ENCODE data around the gene ACADS.

ACADS gene

GRCh38 chr12:120725659-120726509 is at the start of gene ACADS:
Gene ACADS, plus strand, starts transcription at chr12:120725826. Its CDS starts 60 bp downstream, at chr12:120725886.
- Histone ChIP-seq H3K27ac (peak within 1 kb of the TSS; percentile 68), H3K4me3 (ENCODE audit: low read depth, low read length) (peak within 1 kb of the TSS; percentile 69), H3K36me3 (peaks cover 31% of the 10 kb centered on the region), H3K27me3 (ENCODE audit: insufficient read depth, low read depth, severe bottlenecking) (no peaks in the 10 kb centered on the region), H3K9me3 (ENCODE audit: severe bottlenecking) (no peaks in the 10 kb centered on the region)
- peak; percentile 90 for DNase-seq
- TF ChIP-seq CTCF (IDR thresholded peaks at IDR 0.05; ENCODE audit: low read depth, low read length): no peak

- Histone ChIP-seq H3K4me3 (ENCODE audit: low read depth, low read length) (no peak overlapping the region), H3K27ac (no peak overlapping the region)
- no peak for DNase-seq
Measured at GRCh38 chr12:120677765-120678473, 47.7 kb upstream of the ACADS start.

GRCh38 chr12:120678572-120678971 is 47.1 kb upstream of the ACADS start:
- Histone ChIP-seq H3K4me3 (ENCODE audit: low read depth, low read length) (no peak overlapping the region), H3K27ac (no peak overlapping the region)

More at GRCh38 chr12:120677765-120678473, 47.7 kb upstream of the ACADS start:
- H3K27me3 ChIP-seq (ENCODE audit: insufficient read depth, low read depth, severe bottlenecking): no peaks in the 10 kb centered on the region
- no peak for TF ChIP-seq CTCF (IDR thresholded peaks at IDR 0.05; ENCODE audit: low read depth, low read length)
- H3K36me3 ChIP-seq: no peaks in the 10 kb centered on the region
- no peaks in the 10 kb centered on the region for H3K9me3 ChIP-seq (ENCODE audit: severe bottlenecking)

GRCh38 chr12:120680165-120680738 is 45.4 kb upstream of the ACADS start:
- DNase-seq: no peak
- Histone ChIP-seq H3K4me3 (ENCODE audit: low read depth, low read length) (no peak overlapping the region), H3K36me3 (no peaks in the 10 kb centered on the region), H3K27ac (no peak overlapping the region), H3K9me3 (ENCODE audit: severe bottlenecking) (no peaks in the 10 kb centered on the region), H3K27me3 (ENCODE audit: insufficient read depth, low read depth, severe bottlenecking) (no peaks in the 10 kb centered on the region)
- TF ChIP-seq CTCF (IDR thresholded peaks at IDR 0.05; ENCODE audit: low read depth, low read length): no peak

More at GRCh38 chr12:120678572-120678971, 47.1 kb upstream of the ACADS start:
- no peaks in the 10 kb centered on the region for H3K27me3 ChIP-seq (ENCODE audit: insufficient read depth, low read depth, severe bottlenecking)
- no peak for DNase-seq
- TF ChIP-seq CTCF (IDR thresholded peaks at IDR 0.05; ENCODE audit: low read depth, low read length): no peak
- no peaks in the 10 kb centered on the region for H3K36me3 ChIP-seq
- no peaks in the 10 kb centered on the region for H3K9me3 ChIP-seq (ENCODE audit: severe bottlenecking)

GRCh38 chr12:120684523-120684932 is 41.1 kb upstream of the ACADS start:
- Histone ChIP-seq H3K36me3 (peaks cover 5% of the 10 kb centered on the region), H3K9me3 (ENCODE audit: severe bottlenecking) (no peaks in the 10 kb centered on the region), H3K4me3 (ENCODE audit: low read depth, low read length) (no peak overlapping the region), H3K27ac (no peak overlapping the region), H3K27me3 (ENCODE audit: insufficient read depth, low read depth, severe bottlenecking) (no peaks in the 10 kb centered on the region)
- no peak for TF ChIP-seq CTCF (IDR thresholded peaks at IDR 0.05; ENCODE audit: low read depth, low read length)
- DNase-seq: no peak

All from WERI-Rb-1 (cell line).